OCI-M1 (cell line): ENCODE results near the gene JMJD8.

Experiments
- DNase-seq: peaks from one replicate; lab custom pipeline; 2025; lab: John Stamatoyannopoulos, UW

The JMJD8 gene

GRCh38 chr16:689175-689897, 5.2 kb upstream of the JMJD8 start:
- DNase-seq = no peak

- DNase-seq = no peak
Observed at GRCh38 chr16:687499-687898, 3.4 kb upstream of the JMJD8 start.

DNA sequence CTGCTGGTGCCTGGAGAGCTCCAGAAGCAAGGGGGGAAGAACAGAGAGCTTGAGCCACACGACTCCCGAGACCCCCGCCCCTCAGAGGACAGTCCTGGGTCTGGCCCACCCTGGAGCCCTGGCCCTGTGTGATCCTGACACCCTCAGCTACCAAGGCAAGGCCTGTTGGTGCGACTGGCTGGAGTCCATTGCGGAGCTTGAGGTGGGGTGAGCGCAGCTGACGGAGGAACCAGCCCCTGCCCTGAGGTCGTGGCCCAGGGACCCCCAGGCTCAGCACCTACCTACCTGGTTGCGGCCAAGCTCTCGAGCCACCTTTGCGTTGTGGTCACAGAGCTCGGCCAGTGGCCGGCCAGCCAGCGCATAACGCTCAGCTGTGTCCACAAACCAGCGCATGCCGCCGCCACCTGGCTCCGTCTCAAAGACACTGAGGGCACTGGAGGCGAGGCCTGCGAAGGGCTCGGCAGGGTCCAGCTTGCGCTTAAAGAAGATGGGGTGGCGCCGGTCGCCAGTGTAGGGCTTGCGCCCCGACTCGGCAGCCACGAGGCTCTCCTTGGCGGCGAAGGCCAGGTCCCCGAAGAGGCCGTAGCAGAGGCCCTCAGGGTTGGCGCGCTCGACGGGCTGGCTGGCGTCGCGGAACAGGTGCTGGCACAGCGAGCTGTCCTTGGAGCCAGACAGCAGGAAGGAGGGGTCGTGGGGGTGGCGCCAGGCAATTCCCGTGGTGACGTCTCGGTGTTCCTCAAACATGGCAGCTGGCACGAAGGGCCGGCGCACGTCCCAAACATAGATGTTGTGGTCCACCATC, 2.5 kb upstream of the JMJD8 start:
- no peak for DNase-seq

DNA sequence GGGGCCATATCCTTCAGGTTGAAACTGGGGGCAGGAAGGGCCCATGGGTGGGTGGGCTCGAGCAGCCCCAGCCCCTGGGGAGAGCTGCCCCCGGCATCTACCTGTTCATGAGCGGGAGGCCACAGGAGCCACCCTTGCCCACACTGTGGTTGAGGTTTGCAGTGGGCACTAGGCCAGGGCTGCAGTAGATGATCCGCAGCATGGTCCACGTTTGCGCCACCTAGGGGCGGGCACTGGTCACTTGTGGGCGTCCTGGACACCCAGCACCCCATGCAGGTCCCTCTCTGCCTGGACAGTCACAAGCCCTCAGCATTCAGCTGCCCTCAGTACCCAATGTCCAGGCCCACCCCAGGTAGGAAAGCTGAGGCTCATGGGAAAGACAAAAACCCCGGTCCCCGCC, 1.8 kb upstream of the JMJD8 start:
- DNase-seq = peak; percentile 20

- DNase-seq = no peak
Observed at GRCh38 chr16:684961-685696, 995 bp upstream of the JMJD8 start.

GRCh38 chr16:683396-684070, 601 bp downstream of the JMJD8 start:
- peak; percentile 46 for DNase-seq

DNA sequence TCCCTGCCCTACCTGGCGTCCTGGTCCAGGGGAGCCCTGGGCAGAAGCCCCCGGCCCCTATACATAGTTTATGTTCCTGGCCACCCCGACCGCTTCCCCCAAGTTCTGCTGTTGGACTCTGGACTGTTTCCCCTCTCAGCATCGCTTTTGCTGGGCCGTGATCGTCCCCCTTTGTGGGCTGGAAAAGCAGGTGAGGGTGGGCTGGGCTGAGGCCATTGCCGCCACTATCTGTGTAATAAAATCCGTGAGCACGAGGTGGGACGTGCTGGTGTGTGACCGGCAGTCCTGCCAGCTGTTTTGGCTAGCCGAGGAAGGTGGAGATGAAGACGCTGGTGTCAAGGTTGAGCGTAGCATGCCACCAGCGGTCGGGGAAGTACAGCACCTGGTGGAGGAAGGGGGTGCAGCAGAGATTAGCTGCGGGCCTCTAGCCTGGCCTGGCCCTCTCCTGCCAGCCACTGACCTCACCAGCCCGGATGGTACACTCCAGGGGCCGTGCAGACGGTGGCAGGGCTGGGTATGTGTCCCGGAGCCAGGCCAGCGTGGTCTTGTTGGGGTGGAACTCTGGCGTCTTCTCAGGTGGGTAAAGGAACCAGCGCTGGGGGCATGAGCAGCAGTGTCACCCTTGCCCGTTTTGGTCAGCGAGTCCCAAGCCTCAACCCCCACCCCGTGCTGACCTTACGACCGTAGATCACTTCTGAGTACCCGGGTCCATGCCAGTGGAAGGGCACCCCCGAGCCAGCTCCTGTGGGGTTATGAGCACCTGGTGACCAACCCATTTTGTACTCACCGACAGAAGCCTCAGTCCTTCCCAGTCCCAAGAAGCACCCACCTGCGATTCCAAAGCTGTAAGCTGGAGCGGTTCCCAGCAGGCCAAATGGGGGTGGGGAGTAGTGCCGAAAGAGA, 1.4 kb downstream of the JMJD8 start:
- no peak for DNase-seq

DNA sequence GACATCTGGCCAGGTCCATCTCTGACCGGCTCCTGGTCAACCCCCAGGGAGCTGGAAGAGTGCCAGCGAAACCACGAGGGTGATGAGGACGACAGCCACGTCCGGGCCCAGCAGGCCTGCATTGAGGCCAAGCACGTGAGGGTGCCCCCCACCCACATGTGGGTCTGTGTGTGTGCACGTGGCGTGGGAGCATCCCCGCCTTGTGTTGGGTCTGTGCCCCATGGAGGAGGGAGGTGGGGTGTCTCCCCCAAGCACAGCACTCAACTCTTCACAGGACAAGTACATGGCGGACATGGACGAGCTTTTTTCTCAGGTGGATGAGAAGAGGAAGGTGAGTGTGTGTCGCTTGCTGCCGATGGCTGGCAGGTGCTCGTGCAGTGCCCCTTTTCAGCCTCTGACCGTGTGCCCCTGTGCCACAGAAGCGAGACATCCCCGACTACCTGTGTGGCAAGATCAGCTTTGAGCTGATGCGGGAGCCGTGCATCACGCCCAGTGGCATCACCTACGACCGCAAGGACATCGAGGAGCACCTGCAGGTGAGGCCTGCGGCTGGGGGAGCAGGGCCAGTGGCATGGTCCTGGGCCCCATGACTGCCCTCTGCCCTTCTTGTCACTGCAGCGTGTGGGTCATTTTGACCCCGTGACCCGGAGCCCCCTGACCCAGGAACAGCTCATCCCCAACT, 2.2 kb downstream of the JMJD8 start:
- DNase-seq = peak; percentile 23

GRCh38 chr16:680967-681745, 3.0 kb downstream of the JMJD8 start:
- peak; percentile 60 for DNase-seq

- no peak for DNase-seq
Observed at GRCh38 chr16:680625-680945, 3.5 kb downstream of the JMJD8 start.

DNA sequence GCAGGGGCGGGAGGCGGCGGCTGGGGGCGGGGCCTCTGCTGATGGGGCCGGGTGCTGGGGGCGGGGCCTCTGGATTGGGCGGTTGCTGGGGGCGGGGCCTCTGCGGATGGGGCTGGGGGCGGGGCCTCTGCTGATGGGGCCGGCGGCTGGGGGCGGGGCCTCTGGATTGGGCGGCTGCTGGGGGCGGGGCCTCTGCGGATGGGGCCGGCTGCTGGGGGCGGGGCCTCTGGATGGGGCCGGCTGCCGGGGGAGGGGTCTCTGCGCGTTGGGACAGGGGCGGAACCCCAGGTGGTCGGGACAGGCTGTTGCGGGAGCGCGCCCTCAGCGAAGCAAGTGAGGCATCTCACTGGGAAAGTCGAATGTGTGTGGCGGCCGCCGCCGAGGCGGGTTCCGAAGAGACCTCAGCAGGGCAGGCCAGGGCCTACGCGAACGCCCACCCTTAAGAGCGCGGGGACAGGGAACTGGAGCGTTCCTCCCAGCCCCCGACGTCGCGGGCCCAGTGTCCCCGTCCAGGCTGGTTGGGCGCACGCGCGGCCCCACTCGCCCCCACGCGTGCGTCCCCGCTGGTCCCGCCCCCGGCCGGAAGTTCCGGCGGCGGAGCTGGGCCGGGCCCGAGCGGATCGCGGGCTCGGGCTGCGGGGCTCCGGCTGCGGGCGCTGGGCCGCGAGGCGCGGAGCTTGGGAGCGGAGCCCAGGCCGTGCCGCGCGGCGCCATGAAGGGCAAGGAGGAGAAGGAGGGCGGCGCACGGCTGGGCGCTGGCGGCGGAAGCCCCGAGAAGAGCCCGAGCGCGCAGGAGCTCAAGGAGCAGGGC, 4.1 kb downstream of the JMJD8 start, which contains the start of gene STUB1:
Gene STUB1 (plus strand): TSS at position 597 of the 811 bp plus-strand sequence. CDS start 116 bp downstream, at position 713.
- DNase-seq = peak; percentile 93

DNA sequence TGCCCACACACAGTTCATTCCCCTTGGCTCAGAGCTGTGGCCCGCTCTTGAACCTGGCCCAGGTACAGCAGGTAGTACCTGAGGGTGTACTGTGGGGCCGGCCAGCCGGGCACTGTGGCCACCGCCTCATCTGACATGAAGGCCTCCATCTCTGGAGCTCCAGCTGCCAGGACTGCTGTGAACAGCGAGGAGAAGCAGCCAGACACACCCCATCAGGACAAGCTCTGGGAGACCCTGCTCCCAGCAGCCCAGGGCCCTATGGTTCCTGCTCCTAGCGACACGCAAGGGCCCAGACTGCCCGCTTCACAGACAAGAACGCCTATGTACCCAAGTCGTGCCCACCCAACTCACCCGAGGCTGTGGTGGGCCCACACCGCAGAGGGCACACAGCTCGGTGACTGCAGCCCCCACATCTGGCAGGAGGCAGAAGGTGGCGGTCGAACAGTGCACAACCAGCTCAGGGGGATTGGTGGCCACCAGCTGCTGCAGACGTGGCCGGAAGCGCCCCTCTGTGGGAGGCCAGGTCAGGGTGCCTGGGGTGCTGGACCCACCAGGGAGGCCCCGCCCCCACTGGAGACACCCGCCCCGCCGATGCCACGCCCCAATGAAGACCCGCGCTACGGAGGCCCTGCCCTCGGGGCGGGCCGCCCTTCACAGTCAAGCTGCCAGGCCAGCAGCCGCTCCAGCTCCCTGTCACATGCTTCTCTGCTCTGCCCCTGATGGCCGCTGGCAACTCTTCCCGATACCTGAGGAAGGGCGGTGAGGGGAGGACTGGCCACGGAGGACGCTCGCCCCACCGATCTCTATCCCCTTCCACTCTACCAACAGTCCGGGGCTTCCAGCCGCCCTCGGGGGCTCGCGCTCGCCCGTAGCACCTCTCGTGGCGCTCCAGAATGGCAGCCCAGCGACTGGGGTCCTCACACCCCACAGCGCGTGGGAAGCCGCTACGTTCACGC, 5.0 kb downstream of the JMJD8 start:
- DNase-seq = peak; percentile 80

GRCh38 chr16:678209-678857, 5.8 kb downstream of the JMJD8 start:
- no peak for DNase-seq

- DNase-seq = no peak
Observed at GRCh38 chr16:677316-678190, 6.6 kb downstream of the JMJD8 start.

DNA sequence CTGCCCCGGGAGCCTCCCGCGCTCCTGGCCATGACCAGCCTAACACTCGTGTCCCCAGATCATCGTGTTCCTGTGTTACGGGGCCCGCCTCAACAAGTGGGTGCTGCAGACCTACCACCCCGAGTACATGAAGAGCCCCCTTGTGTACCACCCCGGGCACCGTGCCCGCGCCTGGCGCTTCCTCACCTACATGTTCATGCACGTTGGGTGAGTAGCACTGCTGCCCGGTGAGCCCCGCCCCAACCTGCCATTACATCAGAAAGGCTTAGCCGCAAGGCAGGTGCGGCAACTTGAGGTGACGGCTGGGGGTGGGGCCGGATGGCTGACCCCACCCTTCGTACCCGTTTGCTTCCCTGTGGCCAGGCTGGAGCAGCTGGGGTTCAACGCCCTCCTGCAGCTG, 7.2 kb downstream of the JMJD8 start:
- DNase-seq = no peak

- DNase-seq = no peak
Observed at GRCh38 chr16:676565-676902, 7.6 kb downstream of the JMJD8 start.
